GM12873 (cell line): Measurements from ENCODE around the gene KBTBD3.
A peak's percentile ranks its signal among the peaks of the same experiment; 100 is the strongest.

Source experiments
- CTCF ChIP-seq: IDR thresholded peaks from 2 replicates; pipeline ENCODE4 v1.5.1; 2012; ENCODE audit warnings: low read depth, mild to moderate bottlenecking, moderate library complexity, low read length, control low read depth; ENCODE audit not compliant: insufficient read depth; ENCODE audit errors: missing control alignments

The KBTBD3 gene

GRCh38 chr11:106091480-106092123, 14.5 kb upstream of the KBTBD3 start:
- TF ChIP-seq CTCF, result no peak

GRCh38 chr11:106088896-106089295, 11.7 kb upstream of the KBTBD3 start:
- TF ChIP-seq CTCF, result no peak

- peak; percentile 81 for TF ChIP-seq CTCF
Measured at GRCh38 chr11:106087815-106088435, 10.8 kb upstream of the KBTBD3 start.

- TF ChIP-seq CTCF, result no peak
Measured at GRCh38 chr11:106086850-106087249, 9.7 kb upstream of the KBTBD3 start.

GRCh38 chr11:106086135-106086534, 9.0 kb upstream of the KBTBD3 start:
- TF ChIP-seq CTCF, result no peak

GRCh38 chr11:106082096-106082495, 4.9 kb upstream of the KBTBD3 start:
- no peak for TF ChIP-seq CTCF

- peak; percentile 9 for TF ChIP-seq CTCF
Measured at GRCh38 chr11:106077609-106078455, 685 bp upstream of the KBTBD3 start, which contains the start of gene AASDHPPT. AASDHPPT (plus strand) TSS chr11:106077662; CDS start chr11:106077711, 49 bp downstream.
